ENCODE measurements around the gene SLC22A23. TPM values are rescaled to one million over a fixed set of nuclear protein-coding genes. Genes with fewer than 3 reads are reported as not detected.

SLC22A23 gene
- total and polyA plus RNA-seq, 2 of the 4 experiments (the other 2 are of a cell fraction) = 0.72 to 1.6 TPM

GRCh38 chr6:3265671-3266070 is 191.2 kb downstream of the SLC22A23 start:
- Histone ChIP-seq H3K4me3 (ENCODE audit: insufficient read depth, low read depth, low read length) (no peak overlapping the region), H2AFZ (replicated peaks; ENCODE audit: low read length, poor library complexity) (no peak overlapping the region), H3K4ac (ENCODE audit: low read depth, low read length) (no peak overlapping the region), H3K56ac (ENCODE audit: extremely low read depth, insufficient read depth, low read length) (no peak overlapping the region), H2BK20ac (ENCODE audit: low read depth, low read length) (no peak overlapping the region), H2BK120ac (ENCODE audit: low read depth, low read length) (no peak overlapping the region), H2BK15ac (ENCODE audit: low read depth, low read length) (no peak overlapping the region), H3K27me3 (ENCODE audit: control insufficient read depth, insufficient read depth, low read length) (no peaks in the 10 kb centered on the region), H3K9ac (ENCODE audit: low read depth, low read length) (no peak overlapping the region), H2AK5ac (ENCODE audit: low read depth, low read length) (no peak overlapping the region), H3K36me3 (ENCODE audit: control insufficient read depth, insufficient read depth, low read length) (peaks cover 24% of the 10 kb centered on the region), H3K18ac (ENCODE audit: low read depth, low read length) (no peak overlapping the region), H4K8ac (ENCODE audit: low read depth in 2 of 2, low read length in 2 of 2) (no peak overlapping the region), H4K91ac (ENCODE audit: insufficient read depth, low read depth, low read length) (no peak overlapping the region), H3K23ac (ENCODE audit: low read depth, low read length) (no peak overlapping the region), H3K27ac (ENCODE audit: insufficient read depth, low read length) (peak overlapping the region; percentile 8; the same call in 1 of the 2 replicates), H4K5ac (ENCODE audit: low read depth, low read length) (no peak overlapping the region), H2BK5ac (ENCODE audit: low read depth, low read length, poor library complexity, severe bottlenecking) (no peak overlapping the region), H2AK9ac (replicated peaks; ENCODE audit: low read depth, low read length, poor library complexity) (no peak overlapping the region), H3K9me1 (ENCODE audit: insufficient read depth, low read length) (peaks cover 7% of the 10 kb centered on the region; the same call in 1 of the 2 replicates), H3K4me1 (ENCODE audit: control insufficient read depth, insufficient read depth, low read length) (peaks cover 11% of the 10 kb centered on the region; the same call in 1 of the 2 replicates), H3K9me3 (ENCODE audit: control insufficient read depth, insufficient read depth, low read length) (no peaks in the 10 kb centered on the region), H3K4me2 (ENCODE audit: low read depth, low read length) (no peak overlapping the region; the same call in 1 of the 2 replicates), H4K20me1 (ENCODE audit: insufficient read depth, low read length) (peaks cover 26% of the 10 kb centered on the region), H3K79me1 (ENCODE audit: low read depth in 1 of 2, low read length in 2 of 2) (peaks cover 45 to 72% of the 10 kb centered on the region in 2 experiments), H3K14ac (replicated peaks; ENCODE audit: low read depth, low read length) (no peak overlapping the region)
- ChIA-PET POLR2A (ENCODE audit: unreplicated experiment) (no interaction called here), CTCF (interaction anchor here (1.8 kb wide), 1 partner anchor 14 kb away, joined by 7 read pairs; no protein-coding TSS in a partner anchor)
- ATAC-seq (ENCODE audit: low read depth) (peak; percentile 52), DNase-seq (peak; percentile 16)
- TF ChIP-seq RFX5 (IDR thresholded peaks at IDR 0.05; ENCODE audit: low read depth, low read length) (no peak), CHD1 (IDR thresholded peaks at IDR 0.05; ENCODE audit: low read depth, low read length) (no peak), BHLHE40 (IDR thresholded peaks at IDR 0.05; ENCODE audit: low read depth, low read length) (no peak), RAD21 (IDR thresholded peaks at IDR 0.05; ENCODE audit: low read length) (no peak), FOS (IDR thresholded peaks at IDR 0.05; ENCODE audit: low read depth, low read length) (no peak), MAZ (IDR thresholded peaks at IDR 0.05; ENCODE audit: borderline replicate concordance, low read depth, low read length) (no peak), POLR2A (IDR thresholded peaks at IDR 0.05; ENCODE audit: low read depth, low read length) (no peak), SMC3 (IDR thresholded peaks at IDR 0.05; ENCODE audit: low read depth, low read length) (no peak), MAFK (IDR thresholded peaks at IDR 0.05; ENCODE audit: low read depth, low read length) (no peak), NFE2L2 (IDR thresholded peaks at IDR 0.05; ENCODE audit: low read depth, low read length) (no peak), CEBPB (IDR thresholded peaks at IDR 0.05; ENCODE audit: low read depth, low read length) (no peak), CTCF (conservative IDR thresholded peaks at IDR 0.05; ENCODE audit: low read depth, low read length) (no peak), RCOR1 (IDR thresholded peaks at IDR 0.05; ENCODE audit: insufficient replicate concordance, low read length) (no peak), MXI1 (IDR thresholded peaks at IDR 0.05; ENCODE audit: borderline replicate concordance, low read depth, low read length) (no peak), USF2 (IDR thresholded peaks at IDR 0.05; ENCODE audit: low read depth, low read length) (no peak)
- WGBS, 2 experiments (ENCODE audit: extremely low coverage in 2 of 2, insufficient read length in 1 of 2) = no CpG with 5 or more reads among the region's 9 CpGs
- dilution Hi-C loops (cut with HindIII; ENCODE audit: low sequenced_read_pairs, unreplicated experiment) = no loop called here
- no TSS peak for BruUV-seq (replicated peaks)
- in situ Hi-C loops (cut with MboI; ENCODE audit: low sequenced_read_pairs) = no loop called here
- intact Hi-C loops (cut with micrococcal nuclease) = no loop called here
